ENCODE data around the gene RUVBL2. TPM values are rescaled to one million over a fixed set of nuclear protein-coding genes. Genes with fewer than 3 reads are reported as not detected.
"Not testable (repeated sequence)": the region's sequence is repeated elsewhere in the genome, so short reads cannot be mapped to it uniquely, and the experiment has no call there.

The RUVBL2 gene
- total RNA-seq, 2 experiments from 2014 or later = 175 to 176 TPM

- no peak overlapping the region for H3K4me3 Mint-ChIP-seq
- no peak overlapping the region for H3K27ac Mint-ChIP-seq
- no peak for ATAC-seq
- H3K36me3 Mint-ChIP-seq (ENCODE audit: low read depth) = no peaks in the 10 kb centered on the region
- no peaks in the 10 kb centered on the region for H3K27me3 Mint-ChIP-seq
- DNase-seq = no peak
- intact Hi-C loops (cut with micrococcal nuclease) = no loop called here
- no peaks in the 10 kb centered on the region for H3K9me3 Mint-ChIP-seq
- CTCF ChIA-PET = no interaction called here
- POLR2A ChIA-PET = no interaction called here
- TF ChIP-seq CTCF (IDR thresholded peaks at IDR 0.05) = no peak
- no peaks in the 10 kb centered on the region for H3K4me1 Mint-ChIP-seq (ENCODE audit: low read depth)
These were observed 48.5 kb downstream of the RUVBL2 start for GRCh38 chr19:49042177-49042576.

- H3K9me3 Mint-ChIP-seq; DNase-seq; POLR2A ChIA-PET; ATAC-seq; intact Hi-C loops (cut with micrococcal nuclease); CTCF ChIA-PET; H3K27ac Mint-ChIP-seq; H3K4me3 Mint-ChIP-seq; H3K36me3 Mint-ChIP-seq (ENCODE audit: low read depth); H3K27me3 Mint-ChIP-seq; H3K4me1 Mint-ChIP-seq (ENCODE audit: low read depth): not testable (repeated sequence)
These were observed 49.0 kb downstream of the RUVBL2 start for GRCh38 chr19:49042666-49043065.

- H3K27me3 Mint-ChIP-seq; DNase-seq; ATAC-seq; POLR2A ChIA-PET; intact Hi-C loops (cut with micrococcal nuclease); H3K4me3 Mint-ChIP-seq; H3K9me3 Mint-ChIP-seq; CTCF ChIA-PET; H3K27ac Mint-ChIP-seq; H3K4me1 Mint-ChIP-seq (ENCODE audit: low read depth); H3K36me3 Mint-ChIP-seq (ENCODE audit: low read depth): not testable (repeated sequence)
These were observed 49.9 kb downstream of the RUVBL2 start, which contains the start of gene CGB5 for GRCh38 chr19:49043548-49043947. TSS of gene CGB5 (plus strand) at chr19:49043848. CDS start at chr19:49044210, 362 bp downstream.

GRCh38 chr19:49049011-49049410, 55.3 kb downstream of the RUVBL2 start, which contains the start of gene CGB8:
TSS of gene CGB8 (minus strand) at chr19:49049111. CDS start at chr19:49048739, 372 bp downstream.
- H3K27ac Mint-ChIP-seq; POLR2A ChIA-PET; H3K36me3 Mint-ChIP-seq (ENCODE audit: low read depth); H3K4me3 Mint-ChIP-seq; ATAC-seq; H3K27me3 Mint-ChIP-seq; DNase-seq; CTCF ChIA-PET; H3K4me1 Mint-ChIP-seq (ENCODE audit: low read depth); H3K9me3 Mint-ChIP-seq; intact Hi-C loops (cut with micrococcal nuclease): not testable (repeated sequence)

GRCh38 chr19:49049834-49050233, 56.1 kb downstream of the RUVBL2 start:
- intact Hi-C loops (cut with micrococcal nuclease); H3K9me3 Mint-ChIP-seq; DNase-seq; CTCF ChIA-PET; POLR2A ChIA-PET; H3K36me3 Mint-ChIP-seq (ENCODE audit: low read depth); H3K4me1 Mint-ChIP-seq (ENCODE audit: low read depth); H3K27me3 Mint-ChIP-seq; ATAC-seq; H3K4me3 Mint-ChIP-seq; H3K27ac Mint-ChIP-seq: not testable (repeated sequence)

- H3K27ac Mint-ChIP-seq; H3K27me3 Mint-ChIP-seq; H3K4me3 Mint-ChIP-seq; H3K36me3 Mint-ChIP-seq (ENCODE audit: low read depth); H3K4me1 Mint-ChIP-seq (ENCODE audit: low read depth); DNase-seq; CTCF ChIA-PET; ATAC-seq; intact Hi-C loops (cut with micrococcal nuclease); H3K9me3 Mint-ChIP-seq; POLR2A ChIA-PET: not testable (repeated sequence)
These were observed 56.8 kb downstream of the RUVBL2 start for GRCh38 chr19:49050376-49051033.

GRCh38 chr19:49056101-49056901, 62.6 kb downstream of the RUVBL2 start:
- Mint-ChIP-seq H3K9me3 (no peaks in the 10 kb centered on the region), H3K36me3 (ENCODE audit: low read depth) (no peaks in the 10 kb centered on the region), H3K27me3 (peaks cover 38% of the 10 kb centered on the region), H3K4me3 (peak overlapping the region; percentile 55), H3K27ac (no peak overlapping the region), H3K4me1 (ENCODE audit: low read depth) (peaks cover 18% of the 10 kb centered on the region)
- POLR2A ChIA-PET = no interaction called here
- intact Hi-C loops (cut with micrococcal nuclease) = no loop called here
- DNase-seq = peak; percentile 69
- CTCF ChIA-PET = interaction anchor here (1.1 to 2.3 kb wide), 3 partner anchors 18 to 63 kb away, joined by 3 to 8 read pairs (median 6); partner anchors contain the start of genes GYS1 and RUVBL2
- TF ChIP-seq CTCF (IDR thresholded peaks at IDR 0.05) = no peak
- peak; percentile 74 for ATAC-seq

- ChIA-PET CTCF (interaction anchor here (0.8 to 2.3 kb wide), 8 partner anchors 13 to 142 kb away, joined by 3 to 8 read pairs (median 4); partner anchors contain the start of genes GYS1 and RUVBL2), POLR2A (interaction anchor here (1.3 kb wide), 1 partner anchor 267 kb away, joined by 3 read pairs; no protein-coding TSS in a partner anchor)
- DNase-seq; H3K9me3 Mint-ChIP-seq; H3K36me3 Mint-ChIP-seq (ENCODE audit: low read depth); intact Hi-C loops (cut with micrococcal nuclease); ATAC-seq; H3K27ac Mint-ChIP-seq: not testable (repeated sequence)
- Mint-ChIP-seq H3K4me1 (ENCODE audit: low read depth) (peaks cover 18% of the 10 kb centered on the region), H3K27me3 (peaks cover 39% of the 10 kb centered on the region), H3K4me3 (peak overlapping the region; percentile 55)
These were observed 63.4 kb downstream of the RUVBL2 start for GRCh38 chr19:49056902-49057596.

Measured in activated CD8-positive, alpha-beta T cell treated with anti-CD3 and anti-CD28 coated beads for 36 hours (primary cell).